HFF-Myc (cell line): ENCODE measurements around the gene RAB3IP.

Experiments
- DNase-seq: peaks from one replicate; pipeline ENCODE4 v3.0.0-alpha.2; 2011; ENCODE audit warnings: low read depth; ENCODE audit errors: extremely low read depth
- H3K4me3 ChIP-seq: replicated peaks from 2 replicates; pipeline ENCODE4 v1.5.1; 2011; ENCODE audit warnings: low read depth, mild to moderate bottlenecking, control low read depth, low read length
- TF ChIP-seq, protein P1 (sequence below): IDR thresholded peaks from 2 replicates; pipeline ENCODE4 v1.5.1; 2012; ENCODE audit warnings: mild to moderate bottlenecking, low read depth, low read length, control low read depth; ENCODE audit errors: missing control alignments

RAB3IP gene

DNA sequence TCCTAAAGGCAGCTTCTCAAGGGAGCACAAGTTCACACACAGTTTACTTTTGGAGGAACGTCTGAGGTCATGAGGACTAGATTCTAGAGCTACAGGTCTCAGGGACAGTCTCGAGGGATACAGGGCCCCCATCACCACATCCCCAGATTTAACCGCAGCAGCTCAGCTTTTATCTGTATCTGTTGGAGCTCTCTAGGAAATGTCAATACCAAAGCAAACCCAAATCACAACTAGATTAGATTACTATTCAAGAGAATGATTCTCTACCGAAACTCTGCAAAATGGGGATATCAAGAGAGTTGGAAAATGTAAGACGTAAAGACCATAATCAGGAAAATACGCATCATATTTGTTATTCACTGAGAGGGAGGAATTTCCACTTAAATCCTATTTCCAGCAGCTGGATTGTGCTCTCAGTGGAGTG is 82.4 kb downstream of the RAB3IP start:
- TF ChIP-seq, protein P1, sequence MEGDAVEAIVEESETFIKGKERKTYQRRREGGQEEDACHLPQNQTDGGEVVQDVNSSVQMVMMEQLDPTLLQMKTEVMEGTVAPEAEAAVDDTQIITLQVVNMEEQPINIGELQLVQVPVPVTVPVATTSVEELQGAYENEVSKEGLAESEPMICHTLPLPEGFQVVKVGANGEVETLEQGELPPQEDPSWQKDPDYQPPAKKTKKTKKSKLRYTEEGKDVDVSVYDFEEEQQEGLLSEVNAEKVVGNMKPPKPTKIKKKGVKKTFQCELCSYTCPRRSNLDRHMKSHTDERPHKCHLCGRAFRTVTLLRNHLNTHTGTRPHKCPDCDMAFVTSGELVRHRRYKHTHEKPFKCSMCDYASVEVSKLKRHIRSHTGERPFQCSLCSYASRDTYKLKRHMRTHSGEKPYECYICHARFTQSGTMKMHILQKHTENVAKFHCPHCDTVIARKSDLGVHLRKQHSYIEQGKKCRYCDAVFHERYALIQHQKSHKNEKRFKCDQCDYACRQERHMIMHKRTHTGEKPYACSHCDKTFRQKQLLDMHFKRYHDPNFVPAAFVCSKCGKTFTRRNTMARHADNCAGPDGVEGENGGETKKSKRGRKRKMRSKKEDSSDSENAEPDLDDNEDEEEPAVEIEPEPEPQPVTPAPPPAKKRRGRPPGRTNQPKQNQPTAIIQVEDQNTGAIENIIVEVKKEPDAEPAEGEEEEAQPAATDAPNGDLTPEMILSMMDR = no peak
- H3K4me3 ChIP-seq = no peak overlapping the region
- no peak for DNase-seq

DNA sequence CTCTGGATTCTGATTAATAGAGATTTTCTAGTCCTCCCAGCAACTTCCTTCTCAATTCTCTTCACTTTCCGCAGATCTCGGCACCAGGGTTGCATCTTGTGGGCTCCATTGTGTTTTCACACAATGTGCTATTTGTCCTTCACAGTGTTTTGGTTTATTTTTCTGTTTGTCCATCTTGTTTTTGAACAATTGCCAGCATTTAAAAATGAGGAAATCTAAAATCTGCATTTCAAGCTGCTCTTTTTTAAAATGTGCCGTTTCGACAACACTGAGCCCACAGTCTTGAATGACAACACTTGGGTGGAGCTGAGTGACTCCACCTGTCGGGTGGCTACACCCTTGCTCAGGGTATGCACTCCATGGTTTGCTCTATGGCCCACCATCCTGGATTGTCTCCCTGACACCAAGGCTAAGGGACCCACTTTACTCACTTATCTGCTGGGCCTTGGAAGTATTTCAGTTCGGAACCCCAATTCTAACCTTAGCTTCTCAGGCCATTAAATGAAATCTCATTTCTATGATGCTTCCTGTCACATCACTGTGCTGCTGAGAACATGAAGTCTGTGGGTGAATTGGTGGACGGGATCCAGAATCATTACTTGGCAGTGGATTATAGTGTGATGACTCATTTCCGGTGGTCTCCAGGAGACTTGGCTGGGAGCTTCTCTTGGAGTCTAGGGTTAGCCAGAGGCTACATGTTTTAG is 82.9 kb downstream of the RAB3IP start:
- TF ChIP-seq, protein P1 = no peak
- no peak overlapping the region for H3K4me3 ChIP-seq
- peak; percentile 75 for DNase-seq

DNA sequence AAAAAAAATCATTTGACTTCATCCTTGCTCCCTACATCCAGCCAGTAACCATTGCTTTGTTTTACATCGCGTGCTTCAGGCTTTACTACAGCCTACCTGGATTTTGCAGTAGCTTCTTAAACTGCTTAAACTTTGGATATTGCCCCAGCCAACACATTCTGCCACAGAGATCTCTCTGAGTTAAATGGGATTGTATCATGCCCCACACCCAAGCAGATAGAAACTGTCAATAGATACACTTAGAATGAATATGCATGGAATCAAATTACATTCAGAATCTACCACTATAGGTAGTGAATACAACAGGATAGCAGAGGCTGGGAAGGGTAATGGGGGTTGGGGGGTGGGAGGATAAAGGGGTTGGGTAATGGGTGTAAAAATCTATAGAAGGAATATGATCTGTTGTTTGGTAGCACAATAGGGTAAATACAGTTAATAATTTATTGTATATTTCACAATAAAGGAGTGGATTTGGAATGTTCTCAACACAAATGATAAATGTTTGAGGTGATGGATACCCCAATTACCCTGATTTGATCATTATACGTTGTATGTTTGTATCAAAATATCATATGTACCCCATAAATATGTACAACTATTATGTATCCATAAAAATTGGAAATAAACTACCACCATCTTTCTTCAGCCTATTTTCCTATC is 83.7 kb downstream of the RAB3IP start:
- no peak for DNase-seq
- H3K4me3 ChIP-seq = no peak overlapping the region
- TF ChIP-seq, protein P1 = no peak

- no peak overlapping the region for H3K4me3 ChIP-seq
- TF ChIP-seq, protein P1 = no peak
- no peak for DNase-seq
Measured at GRCh38 chr12:69824028-69824427, 85.4 kb downstream of the RAB3IP start.

GRCh38 chr12:69824966-69825560 is 86.4 kb downstream of the RAB3IP start, which contains the start of gene MYRFL:
Gene MYRFL, plus strand, starts transcription at chr12:69825227. Its CDS starts 291 bp downstream, at chr12:69825518.
- H3K4me3 ChIP-seq = no peak within 1 kb of the TSS
- TF ChIP-seq, protein P1 = no peak
- DNase-seq = no peak

DNA sequence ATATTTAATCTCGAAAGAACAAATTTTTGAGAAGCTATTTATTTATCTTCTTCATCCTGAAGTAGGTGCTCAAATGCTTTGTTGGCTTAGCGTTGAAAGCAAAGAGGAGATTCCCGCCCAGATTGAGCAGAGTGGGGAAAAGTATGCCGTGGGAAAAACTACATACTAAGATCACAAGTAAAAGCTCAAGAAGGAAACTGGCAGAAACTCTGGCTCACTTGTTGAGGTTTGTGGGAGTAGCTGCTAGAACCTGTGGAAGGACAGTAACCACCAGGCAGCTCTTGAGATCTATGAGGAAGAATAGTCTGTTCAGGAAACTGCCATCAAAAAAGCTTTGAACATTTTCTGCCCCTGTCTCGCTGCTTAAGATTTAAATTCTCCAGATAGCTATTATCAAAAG is 90.2 kb downstream of the RAB3IP start:
- TF ChIP-seq, protein P1 = no peak
- H3K4me3 ChIP-seq = no peak overlapping the region
- no peak for DNase-seq
